ENCODE measurements around the gene KNDC1.

GRCh38 chr10:133127291-133128125 is 32.5 kb upstream of the KNDC1 start:
- TF ChIP-seq POLR2A (IDR thresholded peaks at IDR 0.05) = no peak
- TF ChIP-seq CTCF (IDR thresholded peaks at IDR 0.05 in 8 of 11, conservative IDR thresholded peaks at IDR 0.05 in 3 of 11) = no peak
- TF ChIP-seq POLR2AphosphoS5 (IDR thresholded peaks at IDR 0.05) = no peak
